Measurements from ENCODE around the gene KRT20.
"Not testable (repeated sequence)": the region's sequence is repeated elsewhere in the genome, so short reads cannot be mapped to it uniquely, and the experiment has no call there.

The KRT20 gene

DNA sequence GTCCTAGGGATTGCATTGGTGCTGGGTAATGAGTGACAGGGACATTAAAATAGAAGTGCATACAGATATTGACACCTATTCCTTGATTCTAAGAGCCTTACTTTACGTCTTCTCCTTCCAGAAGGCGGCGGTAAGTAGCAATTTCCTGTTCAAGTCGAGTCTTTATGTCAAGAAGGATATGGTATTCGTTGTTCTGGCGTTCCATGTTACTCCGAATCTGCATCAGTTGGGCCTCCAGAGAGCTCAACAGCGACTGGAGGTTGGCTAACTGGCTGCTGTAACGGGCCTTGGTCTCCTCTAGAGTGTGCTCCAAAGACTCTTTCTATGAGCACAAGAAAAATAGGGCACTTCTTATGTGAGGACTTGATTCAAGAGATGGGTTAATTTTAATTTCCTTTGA is 7.0 kb downstream of the KRT20 start:
- no peak for TF ChIP-seq POLR2A (IDR thresholded peaks at IDR 0.05; ENCODE audit: low read depth, low read length)
- no peak for FAIRE-seq

DNA sequence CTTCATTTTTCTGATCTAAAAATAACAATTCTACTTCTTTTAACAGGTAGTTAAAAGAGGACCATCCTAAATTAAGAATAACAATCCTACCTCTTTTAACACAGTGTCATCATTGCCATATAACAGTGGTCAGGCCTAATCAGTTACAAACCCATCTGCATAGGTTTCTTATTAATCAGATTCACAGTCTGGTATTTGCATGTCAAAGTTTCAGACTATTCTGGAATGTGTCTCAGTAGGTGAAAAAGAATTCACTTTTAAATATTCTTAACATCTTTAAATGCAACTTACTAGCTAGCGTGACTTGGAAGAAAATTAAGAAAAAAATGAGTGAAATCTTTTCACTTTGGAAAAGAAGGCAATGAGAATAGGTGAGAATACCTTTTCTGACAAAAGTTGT is 11.2 kb downstream of the KRT20 start:
- DNase-seq (ENCODE audit: insufficient read length, low spot score) (no peak), FAIRE-seq (no peak)
- no peak for TF ChIP-seq POLR2A (IDR thresholded peaks at IDR 0.05; ENCODE audit: low read depth, low read length)

More for the DNA sequence above, 7.0 kb downstream of the KRT20 start:
- no peak for DNase-seq (ENCODE audit: insufficient read length, low spot score)

DNA sequence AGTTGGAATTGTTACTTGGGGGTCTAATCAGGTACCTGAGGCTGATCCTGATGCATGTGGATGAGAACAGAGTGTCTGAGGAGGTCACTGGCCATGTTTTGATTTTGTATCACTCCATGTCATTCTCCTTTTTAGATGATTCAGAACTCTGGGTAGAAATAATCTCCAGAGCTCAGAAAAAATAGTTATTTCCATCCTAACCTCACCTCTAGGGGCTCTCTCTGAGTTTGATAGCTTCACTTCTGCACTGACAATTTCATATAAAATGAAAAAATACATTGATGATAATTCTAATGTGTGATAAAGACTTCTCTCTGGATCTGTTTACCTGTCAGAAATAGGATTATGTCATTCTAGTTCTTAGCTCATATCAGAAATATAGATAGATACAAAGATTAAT is 11.8 kb downstream of the KRT20 start:
- DNase-seq (ENCODE audit: insufficient read length, low spot score), result no peak
- no peak for TF ChIP-seq POLR2A (IDR thresholded peaks at IDR 0.05; ENCODE audit: low read depth, low read length)
- FAIRE-seq, result no peak

DNA sequence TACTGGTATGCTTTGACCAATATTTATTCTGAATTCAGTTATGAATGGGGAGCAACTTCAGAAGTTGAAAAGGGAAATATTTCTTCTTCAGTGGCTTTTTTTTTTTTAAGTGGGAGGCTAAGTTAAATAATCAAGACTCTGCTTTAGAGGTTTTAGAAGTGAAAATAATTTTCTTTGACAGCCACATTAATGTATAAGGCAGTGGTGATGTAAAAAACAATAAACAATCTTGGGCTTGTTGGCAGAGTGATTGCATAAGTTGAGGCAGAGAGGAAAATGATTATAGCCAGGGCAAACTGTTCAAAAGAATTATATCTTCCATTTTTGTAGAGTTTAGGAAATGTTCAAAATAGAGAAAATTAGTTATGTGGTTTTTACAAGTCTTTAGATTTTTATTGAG is 12.6 kb downstream of the KRT20 start:
- no peak for FAIRE-seq
- no peak for TF ChIP-seq POLR2A (IDR thresholded peaks at IDR 0.05; ENCODE audit: low read depth, low read length)
- no peak for DNase-seq (ENCODE audit: insufficient read length, low spot score)

DNA sequence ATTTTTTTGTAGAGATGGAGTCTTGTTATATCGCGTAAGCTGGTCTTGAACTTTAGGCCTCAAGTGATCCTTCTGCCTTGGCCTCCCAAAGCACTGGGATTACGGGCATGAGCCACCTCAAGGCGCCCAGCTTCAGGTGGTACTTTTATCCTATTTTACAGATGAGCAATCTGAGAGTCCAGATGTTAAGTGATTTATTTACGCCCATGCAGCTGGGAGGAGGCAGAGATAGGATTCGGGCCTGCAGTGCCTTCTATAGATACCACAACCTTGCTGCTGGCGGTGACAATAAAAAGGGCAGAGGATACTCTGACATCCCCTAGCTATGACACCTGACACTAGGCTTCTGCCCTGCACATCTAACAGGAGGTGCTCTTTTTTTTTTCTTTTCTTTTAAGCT is 13.7 kb downstream of the KRT20 start:
- no peak for FAIRE-seq
- TF ChIP-seq POLR2A (IDR thresholded peaks at IDR 0.05; ENCODE audit: low read depth, low read length), result no peak
- no peak for DNase-seq (ENCODE audit: insufficient read length, low spot score)

DNA sequence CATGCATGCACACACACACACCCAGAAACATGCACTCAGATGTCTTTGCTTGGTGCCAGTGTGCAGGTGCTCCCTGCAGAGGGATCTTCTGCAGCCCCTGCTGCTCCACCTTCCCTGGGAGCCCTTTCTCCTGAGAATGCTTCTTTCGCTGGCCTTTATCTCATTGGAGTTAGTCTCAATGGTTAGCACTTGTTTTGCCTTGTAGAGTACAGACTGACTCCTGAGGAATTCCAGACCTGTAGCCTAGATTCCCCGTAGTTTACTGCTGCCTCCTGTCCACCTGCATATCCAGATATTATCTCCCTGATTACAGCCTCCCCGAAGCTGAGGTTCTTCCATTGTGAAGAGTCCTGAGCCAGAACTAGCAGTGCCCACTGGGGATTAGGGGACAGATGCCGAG is 14.9 kb downstream of the KRT20 start:
- DNase-seq (ENCODE audit: insufficient read length, low spot score), result no peak
- no peak for FAIRE-seq
- no peak for TF ChIP-seq POLR2A (IDR thresholded peaks at IDR 0.05; ENCODE audit: low read depth, low read length)

DNA sequence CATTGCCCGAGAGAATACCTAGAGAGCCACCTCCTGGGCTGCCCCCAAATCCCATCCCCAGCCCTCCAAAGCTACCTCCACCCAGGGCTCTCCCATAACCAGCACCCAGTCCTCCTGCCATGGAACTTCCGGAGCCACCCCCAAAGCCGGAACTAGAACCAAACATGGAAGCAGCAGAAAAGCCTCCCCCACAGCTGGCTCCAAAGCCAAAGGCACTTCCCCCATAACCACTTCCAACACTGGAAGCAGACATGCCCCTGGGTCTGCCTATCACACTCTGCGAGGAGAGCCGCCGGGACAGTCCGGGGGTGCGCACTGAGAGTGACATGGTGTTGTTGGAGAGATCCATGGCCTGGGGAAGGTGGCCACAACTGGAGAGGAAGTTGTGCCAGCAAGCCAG is 18.2 kb downstream of the KRT20 start, which contains the start of gene KRT12:
KRT12 (minus strand) TSS at position 386 of the 400 bp plus-strand sequence; CDS start at position 349, 37 bp downstream.
- DNase-seq (ENCODE audit: insufficient read length, low spot score) (no peak), FAIRE-seq (no peak)
- no peak for TF ChIP-seq POLR2A (IDR thresholded peaks at IDR 0.05; ENCODE audit: low read depth, low read length)

DNA sequence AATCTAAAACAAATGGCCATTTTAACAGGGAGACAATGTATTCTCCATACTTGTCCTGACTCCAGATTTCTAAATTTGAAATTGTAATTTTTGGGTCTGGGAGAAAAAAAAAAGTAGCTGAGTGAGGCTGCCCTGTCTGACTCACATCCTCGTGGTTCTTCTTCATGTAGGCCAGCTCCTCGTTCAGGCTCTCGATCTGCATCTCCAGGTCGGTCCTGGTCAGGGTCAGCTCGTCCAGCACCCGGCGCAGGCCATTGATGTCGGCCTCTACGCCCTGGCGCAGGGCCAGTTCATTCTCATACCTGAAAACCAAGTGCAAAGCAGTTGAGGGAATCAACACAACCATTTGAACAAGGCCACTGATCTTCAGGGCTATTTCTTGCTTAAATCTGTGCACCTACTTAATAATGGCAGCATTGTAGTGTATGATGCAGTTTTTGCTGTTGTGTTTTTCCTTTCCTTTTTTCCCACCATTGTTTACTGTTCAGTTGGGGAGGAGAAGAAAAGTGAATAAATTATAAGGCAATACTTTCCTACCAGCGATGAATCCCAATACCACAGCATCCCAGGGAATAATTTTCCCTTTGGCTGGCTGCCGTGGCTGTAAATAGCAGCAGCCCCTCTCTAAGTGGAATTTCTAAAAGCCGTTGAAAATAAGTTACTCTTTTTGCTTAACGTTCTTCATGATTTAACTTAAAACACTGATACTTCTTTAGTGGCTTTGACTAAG is 20.2 kb downstream of the KRT20 start:
- DNase-seq (ENCODE audit: insufficient read length, low spot score) (no peak), FAIRE-seq (no peak)
- TF ChIP-seq POLR2A (IDR thresholded peaks at IDR 0.05; ENCODE audit: low read depth, low read length), result no peak

DNA sequence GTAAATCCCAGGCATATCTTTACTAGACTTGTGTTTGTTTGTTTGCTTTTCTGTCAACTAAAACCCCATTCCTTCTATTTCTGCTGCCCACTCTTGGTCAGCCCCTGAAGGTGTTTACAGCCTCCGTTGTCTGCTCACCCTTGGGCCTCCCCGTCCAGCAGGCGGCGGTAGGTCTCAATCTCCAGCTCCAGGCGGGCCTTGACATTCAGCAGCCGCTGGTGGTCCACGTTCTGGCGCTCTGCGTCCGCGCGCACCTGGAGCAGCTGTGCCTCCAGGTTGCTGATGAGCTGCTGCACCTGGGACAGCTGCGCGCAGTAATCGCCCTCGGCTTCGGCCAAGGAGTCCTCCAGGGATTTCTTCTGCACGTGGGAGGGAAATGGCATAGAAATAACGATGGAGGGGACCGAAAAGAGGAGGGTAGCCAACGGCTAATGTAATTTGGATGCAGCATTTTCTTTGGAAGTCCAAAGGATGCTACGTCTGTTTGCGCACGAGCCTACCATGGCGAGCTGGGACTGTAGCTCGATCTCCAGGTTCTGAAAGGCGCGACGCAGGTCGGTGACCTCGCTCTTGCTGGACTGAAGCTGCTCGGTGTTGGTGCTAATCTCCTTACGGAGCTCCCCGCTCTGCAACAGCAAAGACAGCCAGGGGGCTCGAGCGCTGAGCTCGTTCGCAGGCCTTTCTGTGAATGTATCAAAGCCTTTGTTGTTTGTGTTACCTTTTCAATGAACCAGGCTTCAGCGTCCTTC is 21.9 kb downstream of the KRT20 start:
- no peak for DNase-seq (ENCODE audit: insufficient read length, low spot score)
- TF ChIP-seq POLR2A (IDR thresholded peaks at IDR 0.05; ENCODE audit: low read depth, low read length), result no peak
- FAIRE-seq, result no peak

DNA sequence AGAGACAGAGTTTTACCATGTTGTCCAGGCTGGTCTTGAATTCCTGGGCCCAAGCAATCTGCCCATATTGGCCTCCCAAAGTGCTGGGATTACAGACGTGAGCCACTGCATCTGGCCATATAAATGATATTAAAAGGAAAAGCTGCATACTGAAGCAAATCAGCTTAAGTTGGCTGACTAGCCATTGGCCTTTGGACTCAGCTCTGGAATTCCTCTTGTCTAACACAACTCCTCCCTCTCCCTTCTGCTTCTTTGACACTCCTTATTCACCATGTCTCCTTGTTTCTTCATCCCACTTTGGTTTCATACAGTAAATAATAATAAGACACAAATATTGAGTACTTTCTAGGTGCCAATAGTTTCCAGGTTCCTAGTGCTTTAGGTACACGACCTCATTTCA is 25.5 kb downstream of the KRT20 start:
- no peak for TF ChIP-seq POLR2A (IDR thresholded peaks at IDR 0.05; ENCODE audit: low read depth, low read length)
- FAIRE-seq (no peak), DNase-seq (ENCODE audit: insufficient read length, low spot score) (no peak)

DNA sequence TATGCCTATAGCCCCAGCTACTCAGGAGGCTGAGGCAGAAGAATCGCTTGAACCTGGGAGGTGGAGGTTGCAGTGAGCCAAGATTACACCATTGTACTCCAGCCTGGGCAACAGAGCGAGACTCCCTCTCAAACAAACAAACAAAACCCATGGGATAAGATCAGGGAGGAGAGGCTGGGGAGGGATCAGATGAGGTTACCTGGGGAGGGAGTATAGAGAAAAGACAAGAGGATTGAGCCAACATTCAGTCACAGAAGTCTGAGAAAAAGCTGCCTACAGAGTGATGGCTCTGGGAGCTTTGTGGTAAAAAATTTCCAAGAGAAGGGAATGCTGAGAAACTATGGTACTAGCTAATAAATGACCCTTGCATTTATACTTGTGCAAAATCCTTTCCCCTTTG is 26.4 kb downstream of the KRT20 start:
- not testable (repeated sequence) for DNase-seq (ENCODE audit: insufficient read length, low spot score); FAIRE-seq

DNA sequence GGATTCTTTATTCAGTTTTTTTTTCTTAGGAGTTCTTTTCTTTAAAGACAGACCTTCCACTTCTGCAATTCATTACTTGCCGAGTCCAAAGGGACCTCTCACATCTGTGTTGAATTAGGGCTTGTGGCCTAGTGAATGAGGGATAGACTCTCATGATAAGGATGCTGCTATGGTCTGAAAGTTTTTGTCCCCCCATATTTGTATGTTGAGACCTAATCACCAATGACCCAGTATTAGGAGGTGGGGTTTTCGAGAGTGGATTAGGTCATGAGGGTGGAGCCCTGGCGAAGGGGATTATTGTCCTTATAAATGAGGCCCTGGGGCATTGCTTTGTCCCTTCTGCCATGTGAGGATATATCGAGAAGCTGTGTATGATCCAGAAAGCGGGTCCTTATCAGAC is 27.5 kb downstream of the KRT20 start:
- FAIRE-seq (no peak), DNase-seq (ENCODE audit: insufficient read length, low spot score) (no peak)
- no peak for TF ChIP-seq POLR2A (IDR thresholded peaks at IDR 0.05; ENCODE audit: low read depth, low read length)

DNA sequence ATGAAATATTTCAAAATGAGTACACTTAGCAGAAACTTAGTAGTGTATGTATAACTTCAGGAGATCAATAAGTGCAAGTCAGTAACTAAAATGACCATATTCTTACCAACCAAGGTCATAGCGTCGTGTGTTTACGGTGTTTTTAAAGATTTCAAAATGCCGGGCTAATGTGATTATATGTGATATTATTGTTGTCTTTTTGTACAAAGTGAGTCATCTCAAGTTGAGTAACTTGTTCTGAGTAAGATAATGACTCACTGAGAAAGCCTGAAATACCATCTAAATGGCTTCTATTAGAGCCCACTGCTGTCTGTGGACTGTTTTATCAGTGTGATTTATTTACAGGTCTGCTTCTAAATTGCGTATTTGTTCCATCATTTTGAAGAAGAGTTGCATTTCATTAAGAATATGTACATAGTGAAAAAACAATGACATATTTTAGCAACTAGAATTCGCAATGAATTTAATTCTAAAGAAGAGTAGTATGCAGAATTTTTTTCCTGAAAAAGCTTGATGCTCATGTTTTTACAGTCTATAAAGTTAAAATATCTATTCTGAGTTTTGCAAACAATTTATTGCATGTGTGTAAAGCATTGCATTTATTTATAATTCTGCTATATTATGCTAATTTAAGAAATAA is 30.7 kb downstream of the KRT20 start:
- FAIRE-seq, result peak; percentile 77
- no peak for TF ChIP-seq POLR2A (IDR thresholded peaks at IDR 0.05; ENCODE audit: low read depth, low read length)
- DNase-seq (ENCODE audit: insufficient read length, low spot score), result peak; percentile 38

DNA sequence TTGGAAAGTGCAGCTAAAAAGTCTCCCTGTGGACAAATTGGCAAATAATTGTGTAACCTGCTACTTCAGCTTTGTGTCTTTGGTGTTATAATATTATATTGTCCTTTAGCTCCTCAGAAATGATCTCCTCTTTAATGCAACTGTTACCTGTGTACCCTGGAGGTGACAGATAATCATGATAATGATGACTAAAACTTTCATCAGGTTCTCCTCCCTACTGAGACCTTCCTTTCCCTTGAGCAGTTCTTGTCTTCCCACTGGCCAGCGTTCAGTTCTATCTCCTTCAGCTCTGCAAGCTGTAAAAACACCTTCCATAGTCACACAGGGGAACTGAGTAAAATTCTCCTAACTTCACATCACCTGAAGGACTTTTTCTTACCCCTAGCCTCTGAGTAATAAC is 32.7 kb downstream of the KRT20 start:
- no peak for TF ChIP-seq POLR2A (IDR thresholded peaks at IDR 0.05; ENCODE audit: low read depth, low read length)
- FAIRE-seq (no peak), DNase-seq (ENCODE audit: insufficient read length, low spot score) (no peak)
